B cell (primary cell): ENCODE results near the gene KCTD6.

ENCODE experiments used
- CTCF ChIP-seq: fragments of 200-600 bp; IDR thresholded peaks from one replicate; pipeline ENCODE4 v1.8.0; 2022; ENCODE audit warnings: antibody characterized with exemption, mild to moderate bottlenecking
- EZH2 ChIP-seq: IDR thresholded peaks from 2 replicates; pipeline ENCODE4 v1.6.1; 2012; ENCODE audit warnings: borderline replicate concordance, low read depth, mild to moderate bottlenecking, moderate library complexity, low read length; ENCODE audit not compliant: insufficient read depth, poor library complexity, severe bottlenecking

DNA sequence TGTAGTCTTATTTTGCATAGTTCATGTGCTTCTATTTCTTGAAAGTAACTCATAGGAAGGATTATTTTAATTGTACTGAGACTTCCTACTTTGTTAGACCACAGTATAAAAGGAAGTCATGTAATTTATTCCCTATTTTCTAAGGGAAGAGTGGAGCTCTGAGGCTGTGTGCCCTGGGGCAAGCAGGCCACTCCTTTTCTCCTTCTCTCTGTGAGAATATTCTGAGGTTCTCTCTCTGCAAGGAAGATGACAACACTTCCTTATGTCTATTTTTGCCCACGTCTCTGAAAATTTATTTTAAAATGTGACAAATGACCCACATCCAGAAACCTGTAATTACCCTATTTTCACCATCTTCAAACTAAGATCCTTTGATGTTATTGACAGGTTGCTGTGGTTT is 11.0 kb downstream of the KCTD6 start:
- TF ChIP-seq CTCF: no peak
- no peak for TF ChIP-seq EZH2
